HepG2 (cell line): Measurements from ENCODE around the gene NRSN2. TPM values are rescaled to one million over a fixed set of nuclear protein-coding genes. Genes with fewer than 3 reads are reported as not detected.

ENCODE experiments used
- AKAP8 ChIP-seq: sonication (generic); formaldehyde crosslinking; IDR thresholded peaks from 2 replicates; pipeline ENCODE4 v1.5.1; 2020; ENCODE audit warnings: mild to moderate bottlenecking, missing genetic modification reagents
- CCDC6 ChIP-seq: sonication (generic); formaldehyde crosslinking; IDR thresholded peaks from 2 replicates; pipeline ENCODE4 v1.8.1; 2022; ENCODE audit warnings: mild to moderate bottlenecking, missing genetic modification reagents, moderate library complexity
- CEBPB ChIP-seq: IDR thresholded peaks from 2 replicates; pipeline ENCODE4 v1.6.1; 2011; ENCODE audit warnings: low read depth, low read length, improper control_type of control experiment, borderline replicate concordance
- DMAP1 ChIP-seq: IDR thresholded peaks from 2 replicates; pipeline ENCODE4 v1.6.1; 2016
- EHMT2 ChIP-seq: fragments of 200-600 bp; sonication (generic); IDR thresholded peaks from 2 replicates; pipeline ENCODE4 v1.7.0; 2017; ENCODE audit warnings: antibody characterized with exemption, low read depth, low read length, borderline replicate concordance
- FOSL1 ChIP-seq: sonication (generic); formaldehyde crosslinking; IDR thresholded peaks from 2 replicates; pipeline ENCODE4 v1.9.0; 2021; ENCODE audit warnings: missing genetic modification reagents, borderline replicate concordance
- FOXK2 ChIP-seq: fragments of 450-650 bp; IDR thresholded peaks from 2 replicates; pipeline ENCODE4 v1.6.1; 2016
- FOXO1 ChIP-seq: sonication (generic); formaldehyde crosslinking; IDR thresholded peaks from 2 replicates; pipeline ENCODE4 v1.4.0; 2020; ENCODE audit warnings: missing genetic modification reagents
- HCFC1 ChIP-seq: fragments of 150-350 bp; IDR thresholded peaks from 2 replicates; pipeline ENCODE4 v1.6.1; 2014; ENCODE audit warnings: low read depth, low read length
- HES4 ChIP-seq: sonication (generic); formaldehyde crosslinking; IDR thresholded peaks from 2 replicates; pipeline ENCODE4 v1.9.0; 2021; ENCODE audit warnings: mild to moderate bottlenecking, missing genetic modification reagents, borderline replicate concordance
- KLF11 ChIP-seq: IDR thresholded peaks from 2 replicates; pipeline ENCODE4 v1.6.1; 2016; ENCODE audit warnings: missing compliant biosample characterization
- MAFK ChIP-seq, 2 experiments: IDR thresholded peaks in 1 of 2; conservative IDR thresholded peaks in 1 of 2; 2 replicates each; pipeline ENCODE4 v1.6.1; 2011; ENCODE audit warnings: improper control_type of control experiment in 2 of 2, low read length in 2 of 2
- MYPOP ChIP-seq: sonication (generic); formaldehyde crosslinking; IDR thresholded peaks from 2 replicates; pipeline ENCODE4 v1.8.1; 2023; ENCODE audit warnings: mild to moderate bottlenecking, moderate library complexity, missing genetic modification reagents
- NCOA1 ChIP-seq: sonication (generic); formaldehyde crosslinking; IDR thresholded peaks from 2 replicates; pipeline ENCODE4 v1.9.0; 2021; ENCODE audit warnings: missing genetic modification reagents
- NR3C1 ChIP-seq: sonication (generic); formaldehyde crosslinking; IDR thresholded peaks from 2 replicates; pipeline ENCODE4 v1.4.0; 2020; ENCODE audit warnings: missing genetic modification reagents
- PAWR ChIP-seq: sonication (generic); formaldehyde crosslinking; IDR thresholded peaks from 2 replicates; pipeline ENCODE4 v1.4.0; 2020; ENCODE audit warnings: missing genetic modification reagents, mild to moderate bottlenecking, borderline replicate concordance
- RARG ChIP-seq: sonication (generic); formaldehyde crosslinking; IDR thresholded peaks from 2 replicates; pipeline ENCODE4 v1.4.0; 2020; ENCODE audit warnings: low read depth, mild to moderate bottlenecking, missing genetic modification reagents
- RBM39 ChIP-seq: fragments of 200-400 bp; formaldehyde crosslinking; IDR thresholded peaks from one replicate; pipeline ENCODE4 v1.6.1; 2018; ENCODE audit warnings: antibody characterized with exemption, mild to moderate bottlenecking, low read depth, low read length; ENCODE audit not compliant: poor library complexity, severe bottlenecking
- SMAD3 ChIP-seq: sonication (generic); formaldehyde crosslinking; IDR thresholded peaks from 2 replicates; pipeline ENCODE4 v1.4.0; 2020; ENCODE audit warnings: missing genetic modification reagents
- U2AF1 ChIP-seq: fragments of 200-400 bp; formaldehyde crosslinking; optimal IDR thresholded peaks from 2 replicates; pipeline ENCODE3; 2017; ENCODE audit warnings: mild to moderate bottlenecking, low read depth, low read length
- ZBTB39 ChIP-seq: sonication (generic); formaldehyde crosslinking; IDR thresholded peaks from 2 replicates; pipeline ENCODE4 v1.5.0; 2020; ENCODE audit warnings: missing genetic modification reagents
- ZBTB7A ChIP-seq: sonication (generic); formaldehyde crosslinking; IDR thresholded peaks from 2 replicates; pipeline ENCODE4 v1.8.0; 2022; ENCODE audit warnings: mild to moderate bottlenecking, missing genetic modification reagents
- ZNF224 ChIP-seq: sonication (generic); formaldehyde crosslinking; IDR thresholded peaks from 2 replicates; pipeline ENCODE4 v1.5.0; 2020; ENCODE audit warnings: mild to moderate bottlenecking, missing genetic modification reagents
- ZNF292 ChIP-seq: sonication (generic); formaldehyde crosslinking; IDR thresholded peaks from 2 replicates; pipeline ENCODE4 v1.8.1; 2022; ENCODE audit warnings: mild to moderate bottlenecking, low read depth, missing genetic modification reagents, borderline replicate concordance
- ZNF34 ChIP-seq: sonication (generic); formaldehyde crosslinking; IDR thresholded peaks from 2 replicates; pipeline ENCODE4 v1.4.0; 2020; ENCODE audit warnings: mild to moderate bottlenecking, missing genetic modification reagents, borderline replicate concordance
- ZNF350 ChIP-seq: sonication (generic); formaldehyde crosslinking; IDR thresholded peaks from 2 replicates; pipeline ENCODE4 v1.4.0; 2020; ENCODE audit warnings: mild to moderate bottlenecking, low read depth, missing genetic modification reagents, borderline replicate concordance
- ZNF543 ChIP-seq: sonication (generic); formaldehyde crosslinking; IDR thresholded peaks from 2 replicates; pipeline ENCODE4 v1.4.0; 2020; ENCODE audit warnings: mild to moderate bottlenecking, missing genetic modification reagents
- ZNF546 ChIP-seq: sonication (generic); formaldehyde crosslinking; conservative IDR thresholded peaks from 2 replicates; pipeline ENCODE4 v1.8.1; 2023; ENCODE audit warnings: mild to moderate bottlenecking, missing genetic modification reagents
- ZNF557 ChIP-seq: sonication (generic); formaldehyde crosslinking; IDR thresholded peaks from 2 replicates; pipeline ENCODE4 v1.4.0; 2020; ENCODE audit warnings: missing genetic modification reagents
- ZNF569 ChIP-seq: sonication (generic); formaldehyde crosslinking; IDR thresholded peaks from 2 replicates; pipeline ENCODE4 v1.5.0; 2020; ENCODE audit warnings: mild to moderate bottlenecking, missing genetic modification reagents, moderate library complexity, borderline replicate concordance
- ZNF75D ChIP-seq: sonication (generic); formaldehyde crosslinking; IDR thresholded peaks from 2 replicates; pipeline ENCODE4 v1.8.1; 2023; ENCODE audit warnings: missing genetic modification reagents, mild to moderate bottlenecking, borderline replicate concordance
- ZSCAN20 ChIP-seq: sonication (generic); formaldehyde crosslinking; IDR thresholded peaks from 2 replicates; pipeline ENCODE4 v1.4.0; 2020; ENCODE audit warnings: missing genetic modification reagents, mild to moderate bottlenecking, borderline replicate concordance
- polyA plus RNA-seq, 8 experiments: library from polyadenylated mRNA; depleted of rRNA in 3 of 8; stranded (reverse) in 7 of 8; unstranded in 1 of 8; fragments of >200 nt; fragmentation: Illumina TruSeq in 4 of 8; extraction: Trizol in 4 of 8; gene quantifications; 2 replicates each; pipeline versions ENCODE4 v1.2.1 to v1.2.3, GENCODE V29; 2011 to 2016; ENCODE audit warnings: low read depth in 4 of 8, missing spikeins in 1 of 8, mixed read lengths in 1 of 8; ENCODE audit not compliant: insufficient read depth in 1 of 8
- total RNA-seq, 5 experiments: library from RNA; depleted of rRNA; stranded (reverse); fragments of >200 nt; fragmentation: Illumina TruSeq; extraction: Trizol; gene quantifications; 2 replicates each; pipeline ENCODE4 v1.2.3, GENCODE V29; 2016; ENCODE audit warnings: low read depth in 1 of 5

Gene NRSN2
- total and polyA plus RNA-seq, 2 of the 13 experiments (the other 11 are each of a cell fraction or from before 2014, with no cell fraction given) = 32.3 to 49.4 TPM

GRCh38 chr20:309306-309840 lies 37.5 kb upstream of the NRSN2 start (continued):
- peak; percentile 92; the same call in 1 of the 2 replicates for TF ChIP-seq ZNF557 (CRISPR knock-in tag)
- no peak for TF ChIP-seq ZNF569 (CRISPR knock-in tag)
- TF ChIP-seq ZNF350 (CRISPR knock-in tag) = no peak
- TF ChIP-seq CCDC6 (CRISPR knock-in tag) = no peak
- TF ChIP-seq ZNF292 (CRISPR knock-in tag) = peak; percentile 67
- no peak for TF ChIP-seq SMAD3 (CRISPR knock-in tag)
- TF ChIP-seq EHMT2 = no peak
- TF ChIP-seq HCFC1 = no peak
- TF ChIP-seq RARG (CRISPR knock-in tag) = no peak
- TF ChIP-seq RBM39 = no peak
- TF ChIP-seq NR3C1 = no peak
- TF ChIP-seq ZBTB7A (CRISPR knock-in tag) = no peak
- TF ChIP-seq ZNF546 (CRISPR knock-in tag) = no peak
- TF ChIP-seq ZNF34 (CRISPR knock-in tag) = no peak
- TF ChIP-seq ZSCAN20 (CRISPR knock-in tag) = 0 out of 2 replicates have a peak, but pooled peaks have one; percentile 29
- no peak for TF ChIP-seq PAWR (CRISPR knock-in tag)
- no peak for TF ChIP-seq HES4
- no peak for TF ChIP-seq U2AF1
- TF ChIP-seq FOXO1 (CRISPR knock-in tag) = no peak
- TF ChIP-seq AKAP8 (CRISPR knock-in tag) = 0 out of 2 replicates have a peak, but pooled peaks have one; percentile 46
- TF ChIP-seq ZNF75D (CRISPR knock-in tag) = no peak
- TF ChIP-seq FOXK2 = no peak
- TF ChIP-seq MYPOP (CRISPR knock-in tag) = 0 out of 2 replicates have a peak, but pooled peaks have one; percentile 11
- no peak for TF ChIP-seq ZNF543 (CRISPR knock-in tag)
- TF ChIP-seq CEBPB = no peak
- no peak for TF ChIP-seq ZNF224 (CRISPR knock-in tag)
- TF ChIP-seq KLF11 (CRISPR knock-in tag) = no peak
- no peak for TF ChIP-seq NCOA1 (CRISPR knock-in tag)
- TF ChIP-seq MAFK (conservative IDR thresholded peaks at IDR 0.05 in 1 of 2, IDR thresholded peaks at IDR 0.05 in 1 of 2; ENCODE audit: low read length in 2 of 2) = no peak
- no peak for TF ChIP-seq ZBTB39 (CRISPR knock-in tag)
- TF ChIP-seq FOSL1 (CRISPR knock-in tag) = no peak
- TF ChIP-seq DMAP1 (CRISPR knock-in tag) = no peak
